Measurements from ENCODE around the gene PTPRE. TPM values are rescaled to one million over a fixed set of nuclear protein-coding genes. Genes with fewer than 3 reads are reported as not detected.
A peak's percentile ranks its signal among the peaks of the same experiment; 100 is the strongest.

The PTPRE gene
- total and polyA plus RNA-seq, 9 donors, result 3.3 to 6.3 (median 4.4) TPM

GRCh38 chr10:127937915-127938463 is 31.1 kb downstream of the PTPRE start:
- no peaks in the 10 kb centered on the region for H3K27me3 ChIP-seq (ENCODE audit: control insufficient read depth, insufficient read depth, low read length)
- no peak overlapping the region for H3K4me3 ChIP-seq (ENCODE audit: low read length)
- no peak for DNase-seq
- no peaks in the 10 kb centered on the region for H3K9me3 ChIP-seq (replicated peaks; ENCODE audit: control insufficient read depth, low read depth, low read length)
- H3K27ac ChIP-seq (ENCODE audit: low read length), result no peak overlapping the region
- H3K4me1 ChIP-seq (ENCODE audit: control insufficient read depth, insufficient read depth, low read length), result peaks cover 13% of the 10 kb centered on the region
- no peaks in the 10 kb centered on the region for H3K36me3 ChIP-seq (ENCODE audit: control insufficient read depth, insufficient read depth, low read length)
- 25% methylated on average over 1 of the region's 5 CpGs for WGBS (ENCODE audit: insufficient coverage)

- no peak overlapping the region for H3K4me3 ChIP-seq (ENCODE audit: low read length)
- H3K27ac ChIP-seq (ENCODE audit: low read length), result no peak overlapping the region
- no peaks in the 10 kb centered on the region for H3K27me3 ChIP-seq (ENCODE audit: control insufficient read depth, insufficient read depth, low read length)
- peaks cover 15% of the 10 kb centered on the region for H3K4me1 ChIP-seq (ENCODE audit: control insufficient read depth, insufficient read depth, low read length)
- H3K9me3 ChIP-seq (replicated peaks; ENCODE audit: control insufficient read depth, low read depth, low read length), result no peaks in the 10 kb centered on the region
- 95% methylated on average over 2 of the region's 4 CpGs for WGBS (ENCODE audit: insufficient coverage)
- DNase-seq, result no peak
- H3K36me3 ChIP-seq (ENCODE audit: control insufficient read depth, insufficient read depth, low read length), result no peaks in the 10 kb centered on the region
These were observed 33.0 kb downstream of the PTPRE start for GRCh38 chr10:127939786-127940330.

- Histone ChIP-seq H3K9me3 (replicated peaks; ENCODE audit: control insufficient read depth, low read depth, low read length) (no peaks in the 10 kb centered on the region), H3K27me3 (ENCODE audit: control insufficient read depth, insufficient read depth, low read length) (no peaks in the 10 kb centered on the region), H3K36me3 (ENCODE audit: control insufficient read depth, insufficient read depth, low read length) (no peaks in the 10 kb centered on the region), H3K4me1 (ENCODE audit: control insufficient read depth, insufficient read depth, low read length) (peaks cover 12% of the 10 kb centered on the region), H3K4me3 (ENCODE audit: low read length) (no peak overlapping the region), H3K27ac (ENCODE audit: low read length) (no peak overlapping the region)
- DNase-seq, result no peak
- WGBS (ENCODE audit: insufficient coverage), result 82% methylated on average over 2 of the region's 6 CpGs
These were observed 34.1 kb downstream of the PTPRE start for GRCh38 chr10:127940866-127941640.

GRCh38 chr10:127942811-127943210 is 35.9 kb downstream of the PTPRE start:
- Histone ChIP-seq H3K4me1 (ENCODE audit: control insufficient read depth, insufficient read depth, low read length) (peaks cover 12% of the 10 kb centered on the region), H3K4me3 (ENCODE audit: low read length) (no peak overlapping the region), H3K36me3 (ENCODE audit: control insufficient read depth, insufficient read depth, low read length) (no peaks in the 10 kb centered on the region), H3K9me3 (replicated peaks; ENCODE audit: control insufficient read depth, low read depth, low read length) (no peaks in the 10 kb centered on the region), H3K27ac (ENCODE audit: low read length) (no peak overlapping the region), H3K27me3 (ENCODE audit: control insufficient read depth, insufficient read depth, low read length) (no peaks in the 10 kb centered on the region)
- WGBS (ENCODE audit: insufficient coverage), result 50% methylated on average over 5 of the region's 7 CpGs
- peak; percentile 20 for DNase-seq

- Histone ChIP-seq H3K4me1 (ENCODE audit: control insufficient read depth, insufficient read depth, low read length) (peaks cover 12% of the 10 kb centered on the region), H3K27ac (ENCODE audit: low read length) (no peak overlapping the region), H3K4me3 (ENCODE audit: low read length) (no peak overlapping the region), H3K27me3 (ENCODE audit: control insufficient read depth, insufficient read depth, low read length) (no peaks in the 10 kb centered on the region), H3K9me3 (replicated peaks; ENCODE audit: control insufficient read depth, low read depth, low read length) (no peaks in the 10 kb centered on the region), H3K36me3 (ENCODE audit: control insufficient read depth, insufficient read depth, low read length) (no peaks in the 10 kb centered on the region)
- DNase-seq, result peak; percentile 21
- 52% methylated on average over 3 of the region's 10 CpGs for WGBS (ENCODE audit: insufficient coverage)
These were observed 36.5 kb downstream of the PTPRE start for GRCh38 chr10:127943336-127943910.

GRCh38 chr10:127944256-127944655 is 37.4 kb downstream of the PTPRE start:
- Histone ChIP-seq H3K9me3 (replicated peaks; ENCODE audit: control insufficient read depth, low read depth, low read length) (no peaks in the 10 kb centered on the region), H3K36me3 (ENCODE audit: control insufficient read depth, insufficient read depth, low read length) (no peaks in the 10 kb centered on the region), H3K27ac (ENCODE audit: low read length) (no peak overlapping the region), H3K4me3 (ENCODE audit: low read length) (no peak overlapping the region), H3K27me3 (ENCODE audit: control insufficient read depth, insufficient read depth, low read length) (no peaks in the 10 kb centered on the region), H3K4me1 (ENCODE audit: control insufficient read depth, insufficient read depth, low read length) (peaks cover 12% of the 10 kb centered on the region)
- 89% methylated on average over 2 of the region's 2 CpGs for WGBS (ENCODE audit: insufficient coverage)
- no peak for DNase-seq

- Histone ChIP-seq H3K27ac (ENCODE audit: low read length) (peak overlapping the region; percentile 35), H3K9me3 (replicated peaks; ENCODE audit: control insufficient read depth, low read depth, low read length) (no peaks in the 10 kb centered on the region), H3K4me1 (ENCODE audit: control insufficient read depth, insufficient read depth, low read length) (peaks cover 12% of the 10 kb centered on the region), H3K4me3 (ENCODE audit: low read length) (no peak overlapping the region), H3K36me3 (ENCODE audit: control insufficient read depth, insufficient read depth, low read length) (no peaks in the 10 kb centered on the region), H3K27me3 (ENCODE audit: control insufficient read depth, insufficient read depth, low read length) (no peaks in the 10 kb centered on the region)
- DNase-seq, result peak; percentile 70
- no CpG with 5 or more reads among the region's 2 CpGs for WGBS (ENCODE audit: insufficient coverage)
These were observed 38.4 kb downstream of the PTPRE start for GRCh38 chr10:127945341-127945758.

- no peak overlapping the region for H3K27ac ChIP-seq (ENCODE audit: low read length)
- no peaks in the 10 kb centered on the region for H3K9me3 ChIP-seq (replicated peaks; ENCODE audit: control insufficient read depth, low read depth, low read length)
- no peak overlapping the region for H3K4me3 ChIP-seq (ENCODE audit: low read length)
- peaks cover 12% of the 10 kb centered on the region for H3K4me1 ChIP-seq (ENCODE audit: control insufficient read depth, insufficient read depth, low read length)
- H3K27me3 ChIP-seq (ENCODE audit: control insufficient read depth, insufficient read depth, low read length), result no peaks in the 10 kb centered on the region
- no peaks in the 10 kb centered on the region for H3K36me3 ChIP-seq (ENCODE audit: control insufficient read depth, insufficient read depth, low read length)
- DNase-seq, result no peak
- 61% methylated on average over 3 of the region's 6 CpGs for WGBS (ENCODE audit: insufficient coverage)
These were observed 39.2 kb downstream of the PTPRE start for GRCh38 chr10:127945948-127946711.

- Histone ChIP-seq H3K4me1 (ENCODE audit: control insufficient read depth, insufficient read depth, low read length) (peaks cover 12% of the 10 kb centered on the region), H3K36me3 (ENCODE audit: control insufficient read depth, insufficient read depth, low read length) (no peaks in the 10 kb centered on the region), H3K27ac (ENCODE audit: low read length) (no peak overlapping the region), H3K27me3 (ENCODE audit: control insufficient read depth, insufficient read depth, low read length) (no peaks in the 10 kb centered on the region), H3K4me3 (ENCODE audit: low read length) (no peak overlapping the region), H3K9me3 (replicated peaks; ENCODE audit: control insufficient read depth, low read depth, low read length) (no peaks in the 10 kb centered on the region)
- no peak for DNase-seq
- no CpG with 5 or more reads among the region's 1 CpG for WGBS (ENCODE audit: insufficient coverage)
These were observed 40.3 kb downstream of the PTPRE start for GRCh38 chr10:127947211-127947610.

- no peak overlapping the region for H3K27ac ChIP-seq (ENCODE audit: low read length)
- H3K9me3 ChIP-seq (replicated peaks; ENCODE audit: control insufficient read depth, low read depth, low read length), result no peaks in the 10 kb centered on the region
- DNase-seq, result no peak
- peaks cover 9% of the 10 kb centered on the region for H3K4me1 ChIP-seq (ENCODE audit: control insufficient read depth, insufficient read depth, low read length)
- H3K4me3 ChIP-seq (ENCODE audit: low read length), result no peak overlapping the region
- WGBS (ENCODE audit: insufficient coverage), result 77% methylated on average over 3 of the region's 5 CpGs
- no peaks in the 10 kb centered on the region for H3K27me3 ChIP-seq (ENCODE audit: control insufficient read depth, insufficient read depth, low read length)
- no peaks in the 10 kb centered on the region for H3K36me3 ChIP-seq (ENCODE audit: control insufficient read depth, insufficient read depth, low read length)
These were observed 41.9 kb downstream of the PTPRE start for GRCh38 chr10:127948791-127949190.
